Endothelial cell of umbilical vein (primary cell): Measurements from ENCODE around the gene STRBP. TPM values are rescaled to one million over a fixed set of nuclear protein-coding genes. Genes with fewer than 3 reads are reported as not detected.

Experiments
- BruUV-seq: library from RNA; stranded (reverse); fragments of 400-500 nt; replicated peaks from 2 replicates; lab custom pipeline; 2021; lab: Mats Ljungman, UMichigan
- CTCF ChIA-PET: fragments of 300-600, 350-600 bp; sonication (Branson Sonifier 250); formaldehyde crosslinking; loops from one replicate; lab custom pipeline; 2021; ENCODE audit warnings: antibody characterized with exemption, inconsistent platforms; lab: Charles Lee
- POLR2A ChIA-PET: fragments of 300-600, 350-600 bp; sonication (Branson Sonifier 250); formaldehyde crosslinking; loops from one replicate; lab custom pipeline; 2021; ENCODE audit warnings: antibody characterized with exemption, inconsistent platforms; lab: Charles Lee
- DNase-seq: peaks from one replicate; pipeline ENCODE4 v3.0.0-alpha.2; 2011; ENCODE audit warnings: low read depth, low spot score
- FAIRE-seq: peaks from 2 replicates; lab custom pipeline; 2011; peaks lifted over from hg19 to GRCh38; lab: Jason Lieb, UNC
- H2AFZ ChIP-seq: 2 replicates; pipeline ENCODE4 v1.6.0; 2012; ENCODE audit warnings: low read depth, low read length, control low read depth, inconsistent platforms
- H3K27ac ChIP-seq: 2 replicates; pipeline ENCODE4 v1.5.1; 2011; ENCODE audit warnings: low read depth, mild to moderate bottlenecking, control low read depth, low read length, moderate library complexity; ENCODE audit not compliant: insufficient read depth
- H3K27me3 ChIP-seq, 2 experiments: 2 replicates each; pipeline versions ENCODE4 v1.6.0 to v1.6.1; 2011; ENCODE audit warnings: low read length in 2 of 2, mixed read lengths in 1 of 2; ENCODE audit not compliant: control insufficient read depth in 2 of 2, insufficient read depth in 2 of 2
- H3K36me3 ChIP-seq, 2 experiments: 2 replicates in 1 of 2; 3 replicates in 1 of 2; pipeline ENCODE4 v1.5.1; 2011; ENCODE audit warnings: low read length in 2 of 2, mild to moderate bottlenecking in 1 of 2, moderate library complexity in 1 of 2; ENCODE audit not compliant: control insufficient read depth in 2 of 2, insufficient read depth in 2 of 2; ENCODE audit errors: extremely low read depth in 1 of 2
- H3K4me1 ChIP-seq: 3 replicates; pipeline ENCODE4 v1.5.1; 2011; ENCODE audit warnings: mild to moderate bottlenecking, low read length; ENCODE audit not compliant: control insufficient read depth, insufficient read depth; ENCODE audit errors: extremely low read depth
- H3K4me2 ChIP-seq: 2 replicates; pipeline ENCODE4 v1.6.1; 2011; ENCODE audit warnings: low read length, control low read depth, mixed read lengths; ENCODE audit not compliant: insufficient read depth
- H3K4me3 ChIP-seq, 3 experiments: fragments of 200-600 bp in 1 of 3; sonication (generic), shearing (Covaris generic) in 1 of 3; replicated peaks in 1 of 3; 2 replicates each; pipeline ENCODE4 v1.5.1; 2011 to 2016; ENCODE audit warnings: control low read depth in 3 of 3, low read length in 3 of 3, mild to moderate bottlenecking in 2 of 3, inconsistent platforms in 1 of 3, low read depth in 1 of 3, moderate library complexity in 1 of 3; ENCODE audit not compliant: insufficient read depth in 1 of 3
- H3K79me2 ChIP-seq: 2 replicates; pipeline ENCODE4 v1.6.0; 2012; ENCODE audit warnings: low read length, inconsistent platforms; ENCODE audit not compliant: control insufficient read depth, insufficient read depth
- H3K9ac ChIP-seq: replicated peaks from 2 replicates; pipeline ENCODE3; 2011; ENCODE audit warnings: low read length, control low read depth; ENCODE audit not compliant: insufficient read depth; ENCODE audit errors: extremely low read depth
- H3K9me1 ChIP-seq: replicated peaks from 3 replicates; pipeline ENCODE4 v1.6.0; 2011; ENCODE audit warnings: mild to moderate bottlenecking, low read length; ENCODE audit not compliant: control insufficient read depth, insufficient read depth; ENCODE audit errors: extremely low read depth
- H3K9me3 ChIP-seq: replicated peaks from 2 replicates; pipeline ENCODE4 v1.5.1; 2012; ENCODE audit warnings: low read length, inconsistent platforms; ENCODE audit not compliant: control insufficient read depth, insufficient read depth
- H4K20me1 ChIP-seq: replicated peaks from 2 replicates; pipeline ENCODE3; 2011; ENCODE audit warnings: mild to moderate bottlenecking, low read length; ENCODE audit not compliant: control insufficient read depth, insufficient read depth; ENCODE audit errors: extremely low read depth
- EZH2 ChIP-seq: IDR thresholded peaks from 2 replicates; pipeline ENCODE4 v1.6.1; 2012; ENCODE audit warnings: borderline replicate concordance, low read depth, mild to moderate bottlenecking, moderate library complexity, low read length, inconsistent platforms; ENCODE audit not compliant: severe bottlenecking
- FOS ChIP-seq: IDR thresholded peaks from 2 replicates; pipeline ENCODE4 v1.6.1; 2011; ENCODE audit warnings: mild to moderate bottlenecking, low read length, moderate library complexity, borderline replicate concordance; ENCODE audit not compliant: insufficient read depth
- GATA2 ChIP-seq: IDR thresholded peaks from 2 replicates; pipeline ENCODE4 v1.7.0; 2011; ENCODE audit warnings: low read depth, mild to moderate bottlenecking, moderate library complexity, mixed read lengths, low read length; ENCODE audit not compliant: insufficient read length, insufficient read depth
- JUN ChIP-seq: IDR thresholded peaks from 2 replicates; pipeline ENCODE4 v1.6.1; 2011; ENCODE audit warnings: borderline replicate concordance, low read depth; ENCODE audit not compliant: insufficient read length, insufficient read depth
- MYC ChIP-seq: IDR thresholded peaks from one replicate; pipeline ENCODE4 v1.6.1; 2011; ENCODE audit warnings: mild to moderate bottlenecking, low read depth, low read length
- POLR2A ChIP-seq: IDR thresholded peaks from 2 replicates; pipeline ENCODE4 v1.6.1; 2012; ENCODE audit warnings: low read depth, mild to moderate bottlenecking, control low read depth, low read length
- POLR2AphosphoS5 ChIP-seq: IDR thresholded peaks from 2 replicates; pipeline ENCODE4 v1.6.1; 2012; ENCODE audit warnings: low read depth, mild to moderate bottlenecking, control low read depth, low read length, moderate library complexity; ENCODE audit not compliant: insufficient read depth
- dilution Hi-C: fragments of 300-500 bp; cut with MboI; formaldehyde crosslinking; loops from one replicate; pipeline ENCODE4 v1.15.0; 2019; ENCODE audit warnings: low sequenced_read_pairs; ENCODE audit not compliant: extremely low pct_ligation_motif_present
- intact Hi-C: fragments of 100-400 bp; cut with micrococcal nuclease; formaldehyde crosslinking; loops from one replicate; pipeline ENCODE4 v1.10.0; 2022
- polyA plus RNA-seq, 4 experiments: library from polyadenylated mRNA; depleted of rRNA in 3 of 4; stranded (reverse) in 3 of 4; unstranded in 1 of 4; fragments of >200 nt; gene quantifications; 2 replicates each; pipeline versions ENCODE4 v1.2.1 to v1.2.3, GENCODE V29; 2011 to 2012; ENCODE audit warnings: missing spikeins in 1 of 4
- total RNA-seq: library from RNA; stranded (reverse); gene quantifications from 2 replicates; pipeline ENCODE4 v1.2.3, GENCODE V29; 2021

Gene STRBP
- total and polyA plus RNA-seq, 2 donors (not counting 3 experiments of a cell fraction or from before 2014, with no cell fraction given) = 7.7 to 15.4 TPM

GRCh38 chr9:123309611-123310010 is 41.2 kb upstream of the STRBP start:
- H3K4me1 ChIP-seq = no peaks in the 10 kb centered on the region
- H3K27ac ChIP-seq = no peak overlapping the region
- DNase-seq (no peak), FAIRE-seq (no peak)
- peaks cover 2% of the 10 kb centered on the region in 2 experiments for H3K27me3 ChIP-seq
- H3K79me2 ChIP-seq = no peaks in the 10 kb centered on the region
- BruUV-seq = no TSS peak
- no peak overlapping the region for H3K4me3 ChIP-seq
- CTCF ChIA-PET = no interaction called here
- TF ChIP-seq EZH2 = no peak
- TF ChIP-seq FOS = no peak
- no peak for TF ChIP-seq GATA2
- POLR2A ChIA-PET = no interaction called here
- H3K9me3 ChIP-seq = no peaks in the 10 kb centered on the region
- intact Hi-C loops = no loop called here
- H4K20me1 ChIP-seq = no peaks in the 10 kb centered on the region
- no peak overlapping the region for H2AFZ ChIP-seq
- H3K4me2 ChIP-seq = no peak overlapping the region
- no peaks in the 10 kb centered on the region for H3K36me3 ChIP-seq
- dilution Hi-C loops = no loop called here
- H3K9me1 ChIP-seq = no peaks in the 10 kb centered on the region
- H3K9ac ChIP-seq = no peak overlapping the region

- no peaks in the 10 kb centered on the region for H4K20me1 ChIP-seq
- dilution Hi-C loops = no loop called here
- no peak overlapping the region for H3K9ac ChIP-seq
- H3K27ac ChIP-seq = no peak overlapping the region
- no peaks in the 10 kb centered on the region for H3K9me1 ChIP-seq
- intact Hi-C loops = no loop called here
- ChIA-PET POLR2A (no interaction called here), CTCF (no interaction called here)
- FAIRE-seq (no peak), DNase-seq (no peak)
- peaks cover 9% of the 10 kb centered on the region for H3K4me1 ChIP-seq
- no peak overlapping the region for H2AFZ ChIP-seq
- no peak overlapping the region for H3K4me2 ChIP-seq
- BruUV-seq = no TSS peak
- no peak overlapping the region for H3K4me3 ChIP-seq
- no peaks in the 10 kb centered on the region for H3K36me3 ChIP-seq
- TF ChIP-seq GATA2 (no peak), EZH2 (no peak), FOS (no peak), POLR2A (no peak), POLR2AphosphoS5 (no peak), MYC (no peak), JUN (no peak)
- H3K79me2 ChIP-seq = no peaks in the 10 kb centered on the region
- no peaks in the 10 kb centered on the region for H3K9me3 ChIP-seq
- H3K27me3 ChIP-seq = peaks cover 0 to 2% of the 10 kb centered on the region in 2 experiments
Observed at GRCh38 chr9:123305879-123306278, 37.5 kb upstream of the STRBP start.
